Neural progenitor cell (in vitro differentiated cells): ENCODE results near the gene GRIK1. TPM values are rescaled to one million over a fixed set of nuclear protein-coding genes. Genes with fewer than 3 reads are reported as not detected.

ENCODE experiments used
- DNase-seq: peaks from one replicate; pipeline ENCODE4 v3.0.0-alpha.2; 2016; ENCODE audit warnings: low spot score
- H2AFZ ChIP-seq: fragments of 200-600 bp; sonication (generic); replicated peaks from 2 replicates; pipeline ENCODE4 v1.6.1; 2016; ENCODE audit warnings: antibody characterized with exemption
- H3F3A ChIP-seq: fragments of 200-600 bp; sonication (generic); 2 replicates; pipeline ENCODE4 v1.6.1; 2016; ENCODE audit warnings: antibody characterized with exemption, low read depth
- H3K27ac ChIP-seq: fragments of 200-600 bp; sonication (generic); 2 replicates; pipeline ENCODE4 v1.5.1; 2016; ENCODE audit warnings: mild to moderate bottlenecking
- H3K27me3 ChIP-seq: fragments of 200-600 bp; sonication (generic); 2 replicates; pipeline ENCODE4 v1.6.1; 2016; ENCODE audit warnings: mild to moderate bottlenecking, moderate library complexity
- H3K36me3 ChIP-seq: fragments of 200-600 bp; sonication (generic); 2 replicates; pipeline ENCODE4 v1.5.1; 2016
- H3K4me1 ChIP-seq: fragments of 200-600 bp; sonication (generic); 2 replicates; pipeline ENCODE4 v1.6.1; 2016; ENCODE audit warnings: mixed run types
- H3K4me2 ChIP-seq: fragments of 200-600 bp; sonication (generic); 2 replicates; pipeline ENCODE4 v1.6.1; 2016
- H3K4me3 ChIP-seq: fragments of 200-600 bp; sonication (generic); 2 replicates; pipeline ENCODE4 v1.5.1; 2016
- H3K79me2 ChIP-seq: fragments of 200-600 bp; sonication (generic); 2 replicates; pipeline ENCODE4 v1.6.1; 2016; ENCODE audit warnings: low read depth
- H3K9ac ChIP-seq: fragments of 200-600 bp; sonication (generic); 2 replicates; pipeline ENCODE4 v1.6.1; 2016
- H3K9me3 ChIP-seq: fragments of 200-600 bp; sonication (generic); 2 replicates; pipeline ENCODE4 v1.5.1; 2016; ENCODE audit warnings: low read depth
- H4K20me1 ChIP-seq: fragments of 200-600 bp; sonication (generic); 2 replicates; pipeline ENCODE4 v1.6.1; 2016; ENCODE audit warnings: low read depth
- H3K27ac Mint-ChIP-seq: 3 replicates; pipeline ENCODE4 v1.8.0; 2021; ENCODE audit warnings: mixed read lengths
- H3K27me3 Mint-ChIP-seq: 2 replicates; pipeline ENCODE4 v1.8.0; 2022; ENCODE audit warnings: low read depth, mild to moderate bottlenecking, inconsistent platforms, moderate library complexity, mixed read lengths; ENCODE audit not compliant: insufficient read depth
- H3K36me3 Mint-ChIP-seq: 3 replicates; pipeline ENCODE4 v1.8.0; 2021; ENCODE audit warnings: mixed read lengths
- H3K4me1 Mint-ChIP-seq: 3 replicates; pipeline ENCODE4 v1.8.0; 2021; ENCODE audit warnings: mixed read lengths
- H3K4me3 Mint-ChIP-seq: 3 replicates; pipeline ENCODE4 v1.8.0; 2021; ENCODE audit warnings: mild to moderate bottlenecking, moderate library complexity, mixed read lengths
- H3K9me3 Mint-ChIP-seq: 3 replicates; pipeline ENCODE4 v1.8.0; 2020; ENCODE audit warnings: mixed read lengths
- EZH2 ChIP-seq: fragments of 200-600 bp; sonication (generic); IDR thresholded peaks from 2 replicates; pipeline ENCODE4 v1.6.1; 2017; ENCODE audit warnings: antibody characterized with exemption, mild to moderate bottlenecking, moderate library complexity
- EZH2phosphoT487 ChIP-seq: fragments of 200-600 bp; sonication (generic); IDR thresholded peaks from 2 replicates; pipeline ENCODE4 v1.6.1; 2017; ENCODE audit warnings: antibody characterized with exemption
- total RNA-seq: library from RNA; depleted of rRNA; stranded (reverse); fragments of >200 nt; gene quantifications from 2 replicates; pipeline ENCODE4 v1.2.3, GENCODE V29; 2015; ENCODE audit warnings: low replicate concordance
- TF ChIP-seq, protein P1 (sequence below): fragments of 200-600 bp; sonication (generic); IDR thresholded peaks from 2 replicates; pipeline ENCODE4 v1.5.1; 2017; ENCODE audit warnings: antibody characterized with exemption, mild to moderate bottlenecking

GRIK1 gene
- total RNA-seq, 1 donor from 2014 or later: 1.6 TPM

DNA sequence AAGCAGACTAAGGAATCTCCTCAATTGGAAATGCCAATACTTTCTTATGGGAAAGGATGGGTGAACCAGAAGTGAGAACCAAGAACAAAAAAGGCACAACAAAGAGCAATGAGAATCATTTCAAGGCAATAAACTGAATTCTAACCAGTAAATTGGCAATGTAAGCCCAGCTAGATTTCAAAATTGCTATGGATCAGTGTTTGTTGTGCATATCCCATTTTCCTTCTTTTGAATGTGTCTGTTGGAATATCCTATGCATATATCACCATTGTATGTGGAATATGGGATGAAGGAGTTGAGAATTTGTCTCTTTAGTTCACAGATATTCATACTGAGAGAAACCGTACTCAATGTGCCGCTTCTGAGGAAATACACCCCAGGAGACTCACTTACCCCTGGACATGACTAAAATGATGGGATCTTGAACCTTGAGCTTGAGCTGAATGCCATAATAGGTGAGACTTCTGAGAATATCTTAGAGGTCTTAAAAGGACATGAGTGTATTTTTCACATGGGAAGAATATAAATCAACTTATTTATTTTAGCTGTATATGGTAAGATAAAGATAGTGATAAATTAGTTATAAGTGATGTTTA is 425.0 kb downstream of the GRIK1 start:
- DNase-seq: no peak
- H3K4me2 ChIP-seq: no peak overlapping the region
- H3K36me3 ChIP-seq: no peaks in the 10 kb centered on the region
- no peaks in the 10 kb centered on the region for H4K20me1 ChIP-seq
- H3K36me3 Mint-ChIP-seq: peaks cover 6% of the 10 kb centered on the region
- peaks cover 12% of the 10 kb centered on the region for H3K4me1 Mint-ChIP-seq
- H3F3A ChIP-seq: no peaks in the 10 kb centered on the region
- H3K4me1 ChIP-seq: no peaks in the 10 kb centered on the region
- H3K79me2 ChIP-seq: no peaks in the 10 kb centered on the region
- no peaks in the 10 kb centered on the region for H3K9me3 ChIP-seq
- H3K27ac Mint-ChIP-seq: no peak overlapping the region
- H3K27me3 ChIP-seq: no peaks in the 10 kb centered on the region
- TF ChIP-seq, protein P1, sequence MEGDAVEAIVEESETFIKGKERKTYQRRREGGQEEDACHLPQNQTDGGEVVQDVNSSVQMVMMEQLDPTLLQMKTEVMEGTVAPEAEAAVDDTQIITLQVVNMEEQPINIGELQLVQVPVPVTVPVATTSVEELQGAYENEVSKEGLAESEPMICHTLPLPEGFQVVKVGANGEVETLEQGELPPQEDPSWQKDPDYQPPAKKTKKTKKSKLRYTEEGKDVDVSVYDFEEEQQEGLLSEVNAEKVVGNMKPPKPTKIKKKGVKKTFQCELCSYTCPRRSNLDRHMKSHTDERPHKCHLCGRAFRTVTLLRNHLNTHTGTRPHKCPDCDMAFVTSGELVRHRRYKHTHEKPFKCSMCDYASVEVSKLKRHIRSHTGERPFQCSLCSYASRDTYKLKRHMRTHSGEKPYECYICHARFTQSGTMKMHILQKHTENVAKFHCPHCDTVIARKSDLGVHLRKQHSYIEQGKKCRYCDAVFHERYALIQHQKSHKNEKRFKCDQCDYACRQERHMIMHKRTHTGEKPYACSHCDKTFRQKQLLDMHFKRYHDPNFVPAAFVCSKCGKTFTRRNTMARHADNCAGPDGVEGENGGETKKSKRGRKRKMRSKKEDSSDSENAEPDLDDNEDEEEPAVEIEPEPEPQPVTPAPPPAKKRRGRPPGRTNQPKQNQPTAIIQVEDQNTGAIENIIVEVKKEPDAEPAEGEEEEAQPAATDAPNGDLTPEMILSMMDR: no peak
- H3K9me3 Mint-ChIP-seq: peaks cover 26% of the 10 kb centered on the region
- no peak overlapping the region for H2AFZ ChIP-seq
- H3K9ac ChIP-seq: no peak overlapping the region
- no peak overlapping the region for H3K4me3 ChIP-seq
- no peaks in the 10 kb centered on the region for H3K27me3 Mint-ChIP-seq
- H3K4me3 Mint-ChIP-seq: no peak overlapping the region
- H3K27ac ChIP-seq: no peak overlapping the region

DNA sequence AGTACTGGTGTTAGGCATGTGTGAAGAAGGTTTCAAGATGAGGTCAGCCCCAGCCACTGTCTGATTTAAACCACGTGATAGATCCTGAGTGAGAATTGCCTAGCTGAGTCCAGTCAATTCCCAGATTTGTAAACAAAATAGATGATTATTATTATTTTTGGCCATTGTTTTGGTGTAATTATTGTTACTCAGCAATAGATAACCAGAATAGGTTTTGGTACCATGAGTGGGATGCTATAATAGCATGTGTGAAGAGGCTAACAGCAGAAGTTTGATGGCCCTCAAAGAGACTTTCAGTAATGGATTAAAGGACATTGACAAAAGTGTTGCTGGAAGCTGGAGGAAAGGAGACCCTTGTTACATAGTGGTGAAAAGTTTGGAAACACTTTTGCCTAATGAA is 426.3 kb downstream of the GRIK1 start:
- Mint-ChIP-seq H3K4me1 (peaks cover 12% of the 10 kb centered on the region), H3K9me3 (peaks cover 26% of the 10 kb centered on the region), H3K36me3 (peaks cover 6% of the 10 kb centered on the region), H3K27ac (no peak overlapping the region), H3K27me3 (no peaks in the 10 kb centered on the region), H3K4me3 (no peak overlapping the region)
- DNase-seq: no peak
- H4K20me1 ChIP-seq: no peaks in the 10 kb centered on the region
- H3K27ac ChIP-seq: no peak overlapping the region
- no peak for TF ChIP-seq EZH2
- TF ChIP-seq, protein P1: no peak
- TF ChIP-seq EZH2phosphoT487: no peak
- no peak overlapping the region for H2AFZ ChIP-seq
- H3K36me3 ChIP-seq: no peaks in the 10 kb centered on the region
- no peaks in the 10 kb centered on the region for H3K9me3 ChIP-seq
- no peaks in the 10 kb centered on the region for H3K4me1 ChIP-seq
- no peak overlapping the region for H3K4me2 ChIP-seq
- no peak overlapping the region for H3K4me3 ChIP-seq
- H3K9ac ChIP-seq: no peak overlapping the region
- H3F3A ChIP-seq: no peaks in the 10 kb centered on the region
- no peaks in the 10 kb centered on the region for H3K79me2 ChIP-seq
- no peaks in the 10 kb centered on the region for H3K27me3 ChIP-seq

DNA sequence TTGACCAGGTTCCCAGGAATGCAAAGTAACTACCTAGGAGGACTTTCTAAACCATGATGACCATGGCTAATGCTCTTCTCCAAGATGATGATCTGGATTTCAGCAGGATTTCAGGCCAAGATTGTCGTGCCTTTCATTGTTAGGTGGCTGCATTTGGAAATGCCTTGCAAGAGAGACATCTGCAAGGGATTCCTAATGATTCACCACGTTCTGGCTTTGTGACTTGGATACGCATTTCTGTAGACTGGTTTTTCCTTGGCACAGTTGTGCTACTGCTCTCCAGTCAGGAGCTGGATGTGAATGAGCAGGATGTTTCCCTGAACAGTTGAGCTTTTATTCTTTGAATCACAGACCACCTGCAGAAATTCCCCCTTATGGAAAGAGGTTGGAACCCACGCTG is 428.7 kb downstream of the GRIK1 start:
- Mint-ChIP-seq H3K27me3 (peaks cover 3% of the 10 kb centered on the region), H3K4me1 (peaks cover 18% of the 10 kb centered on the region), H3K9me3 (peaks cover 26% of the 10 kb centered on the region), H3K27ac (no peak overlapping the region), H3K4me3 (no peak overlapping the region), H3K36me3 (peaks cover 6% of the 10 kb centered on the region)
- Histone ChIP-seq H3K9ac (no peak overlapping the region), H3K27me3 (no peaks in the 10 kb centered on the region), H4K20me1 (no peaks in the 10 kb centered on the region), H3K36me3 (no peaks in the 10 kb centered on the region), H2AFZ (no peak overlapping the region), H3K79me2 (no peaks in the 10 kb centered on the region), H3K4me3 (no peak overlapping the region), H3K4me1 (no peaks in the 10 kb centered on the region), H3K27ac (no peak overlapping the region), H3K4me2 (no peak overlapping the region), H3F3A (no peaks in the 10 kb centered on the region), H3K9me3 (no peaks in the 10 kb centered on the region)
- DNase-seq: no peak
- TF ChIP-seq EZH2 (no peak), EZH2phosphoT487 (no peak)
- TF ChIP-seq, protein P1: no peak
